ENCODE results near the gene SPATA20.

DNA sequence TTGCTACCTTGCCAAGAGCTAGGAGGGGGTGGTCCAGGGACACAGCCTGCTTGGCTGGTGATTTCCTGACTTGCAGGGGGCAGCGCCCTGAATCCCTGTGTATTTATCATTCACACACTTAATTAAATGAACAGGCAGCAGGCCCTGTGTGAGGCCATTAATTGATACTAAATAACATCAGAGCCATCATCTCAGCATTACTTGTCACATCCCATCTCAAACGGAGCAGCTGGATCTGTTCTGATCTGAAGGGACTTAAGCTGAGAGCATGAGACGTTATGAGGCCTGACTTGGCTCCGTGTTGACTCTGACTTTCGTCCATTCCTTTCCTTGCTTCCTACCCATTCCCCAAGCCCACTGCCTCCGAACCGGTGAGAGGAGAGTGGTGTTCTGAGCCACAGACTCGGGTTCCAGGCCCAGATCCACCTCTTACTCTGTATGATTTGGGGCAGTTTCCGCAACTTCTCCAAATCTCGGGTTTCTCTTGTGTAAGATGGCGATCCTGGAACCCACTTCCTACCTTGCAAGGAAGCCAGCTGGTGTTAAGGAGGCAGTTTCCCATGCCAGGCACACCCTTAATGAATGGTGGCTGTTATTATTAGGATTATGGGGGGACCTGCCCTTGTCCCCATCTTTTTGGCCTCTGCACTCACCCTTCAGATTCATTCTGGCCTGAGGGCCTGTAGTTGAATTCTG is 47.3 kb downstream of the SPATA20 start:
- TF ChIP-seq, protein P1, sequence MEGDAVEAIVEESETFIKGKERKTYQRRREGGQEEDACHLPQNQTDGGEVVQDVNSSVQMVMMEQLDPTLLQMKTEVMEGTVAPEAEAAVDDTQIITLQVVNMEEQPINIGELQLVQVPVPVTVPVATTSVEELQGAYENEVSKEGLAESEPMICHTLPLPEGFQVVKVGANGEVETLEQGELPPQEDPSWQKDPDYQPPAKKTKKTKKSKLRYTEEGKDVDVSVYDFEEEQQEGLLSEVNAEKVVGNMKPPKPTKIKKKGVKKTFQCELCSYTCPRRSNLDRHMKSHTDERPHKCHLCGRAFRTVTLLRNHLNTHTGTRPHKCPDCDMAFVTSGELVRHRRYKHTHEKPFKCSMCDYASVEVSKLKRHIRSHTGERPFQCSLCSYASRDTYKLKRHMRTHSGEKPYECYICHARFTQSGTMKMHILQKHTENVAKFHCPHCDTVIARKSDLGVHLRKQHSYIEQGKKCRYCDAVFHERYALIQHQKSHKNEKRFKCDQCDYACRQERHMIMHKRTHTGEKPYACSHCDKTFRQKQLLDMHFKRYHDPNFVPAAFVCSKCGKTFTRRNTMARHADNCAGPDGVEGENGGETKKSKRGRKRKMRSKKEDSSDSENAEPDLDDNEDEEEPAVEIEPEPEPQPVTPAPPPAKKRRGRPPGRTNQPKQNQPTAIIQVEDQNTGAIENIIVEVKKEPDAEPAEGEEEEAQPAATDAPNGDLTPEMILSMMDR (IDR thresholded peaks at IDR 0.05; ENCODE audit: low read depth, low read length, missing input control): no peak
- TF ChIP-seq JUND (IDR thresholded peaks at IDR 0.05) (no peak), TAF1 (conservative IDR thresholded peaks at IDR 0.05) (no peak), RAD21 (IDR thresholded peaks at IDR 0.05) (no peak), YY1 (IDR thresholded peaks at IDR 0.05) (no peak), NR2F2 (IDR thresholded peaks at IDR 0.05) (no peak), EGR1 (IDR thresholded peaks at IDR 0.05; ENCODE audit: low read depth in 2 of 2) (no peak)
- TF ChIP-seq, protein P2, sequence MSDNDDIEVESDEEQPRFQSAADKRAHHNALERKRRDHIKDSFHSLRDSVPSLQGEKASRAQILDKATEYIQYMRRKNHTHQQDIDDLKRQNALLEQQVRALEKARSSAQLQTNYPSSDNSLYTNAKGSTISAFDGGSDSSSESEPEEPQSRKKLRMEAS (IDR thresholded peaks at IDR 0.05): no peak
- TF ChIP-seq, protein P3, sequence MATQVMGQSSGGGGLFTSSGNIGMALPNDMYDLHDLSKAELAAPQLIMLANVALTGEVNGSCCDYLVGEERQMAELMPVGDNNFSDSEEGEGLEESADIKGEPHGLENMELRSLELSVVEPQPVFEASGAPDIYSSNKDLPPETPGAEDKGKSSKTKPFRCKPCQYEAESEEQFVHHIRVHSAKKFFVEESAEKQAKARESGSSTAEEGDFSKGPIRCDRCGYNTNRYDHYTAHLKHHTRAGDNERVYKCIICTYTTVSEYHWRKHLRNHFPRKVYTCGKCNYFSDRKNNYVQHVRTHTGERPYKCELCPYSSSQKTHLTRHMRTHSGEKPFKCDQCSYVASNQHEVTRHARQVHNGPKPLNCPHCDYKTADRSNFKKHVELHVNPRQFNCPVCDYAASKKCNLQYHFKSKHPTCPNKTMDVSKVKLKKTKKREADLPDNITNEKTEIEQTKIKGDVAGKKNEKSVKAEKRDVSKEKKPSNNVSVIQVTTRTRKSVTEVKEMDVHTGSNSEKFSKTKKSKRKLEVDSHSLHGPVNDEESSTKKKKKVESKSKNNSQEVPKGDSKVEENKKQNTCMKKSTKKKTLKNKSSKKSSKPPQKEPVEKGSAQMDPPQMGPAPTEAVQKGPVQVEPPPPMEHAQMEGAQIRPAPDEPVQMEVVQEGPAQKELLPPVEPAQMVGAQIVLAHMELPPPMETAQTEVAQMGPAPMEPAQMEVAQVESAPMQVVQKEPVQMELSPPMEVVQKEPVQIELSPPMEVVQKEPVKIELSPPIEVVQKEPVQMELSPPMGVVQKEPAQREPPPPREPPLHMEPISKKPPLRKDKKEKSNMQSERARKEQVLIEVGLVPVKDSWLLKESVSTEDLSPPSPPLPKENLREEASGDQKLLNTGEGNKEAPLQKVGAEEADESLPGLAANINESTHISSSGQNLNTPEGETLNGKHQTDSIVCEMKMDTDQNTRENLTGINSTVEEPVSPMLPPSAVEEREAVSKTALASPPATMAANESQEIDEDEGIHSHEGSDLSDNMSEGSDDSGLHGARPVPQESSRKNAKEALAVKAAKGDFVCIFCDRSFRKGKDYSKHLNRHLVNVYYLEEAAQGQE (IDR thresholded peaks at IDR 0.05): no peak
- TF ChIP-seq, protein P4, sequence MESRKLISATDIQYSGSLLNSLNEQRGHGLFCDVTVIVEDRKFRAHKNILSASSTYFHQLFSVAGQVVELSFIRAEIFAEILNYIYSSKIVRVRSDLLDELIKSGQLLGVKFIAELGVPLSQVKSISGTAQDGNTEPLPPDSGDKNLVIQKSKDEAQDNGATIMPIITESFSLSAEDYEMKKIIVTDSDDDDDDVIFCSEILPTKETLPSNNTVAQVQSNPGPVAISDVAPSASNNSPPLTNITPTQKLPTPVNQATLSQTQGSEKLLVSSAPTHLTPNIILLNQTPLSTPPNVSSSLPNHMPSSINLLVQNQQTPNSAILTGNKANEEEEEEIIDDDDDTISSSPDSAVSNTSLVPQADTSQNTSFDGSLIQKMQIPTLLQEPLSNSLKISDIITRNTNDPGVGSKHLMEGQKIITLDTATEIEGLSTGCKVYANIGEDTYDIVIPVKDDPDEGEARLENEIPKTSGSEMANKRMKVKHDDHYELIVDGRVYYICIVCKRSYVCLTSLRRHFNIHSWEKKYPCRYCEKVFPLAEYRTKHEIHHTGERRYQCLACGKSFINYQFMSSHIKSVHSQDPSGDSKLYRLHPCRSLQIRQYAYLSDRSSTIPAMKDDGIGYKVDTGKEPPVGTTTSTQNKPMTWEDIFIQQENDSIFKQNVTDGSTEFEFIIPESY (IDR thresholded peaks at IDR 0.05): no peak
